IPS-20b (cell line): Measurements from ENCODE around the gene UBE2L3.
"Not testable (repeated sequence)": the region's sequence is repeated elsewhere in the genome, so short reads cannot be mapped to it uniquely, and the experiment has no call there.

Experiments used
- H3K27ac ChIP-seq: one replicate; pipeline ENCODE4 v1.5.1; 2013; ENCODE audit warnings: low read length
- H3K27me3 ChIP-seq: 2 replicates; pipeline ENCODE4 v1.6.1; 2013; ENCODE audit warnings: mild to moderate bottlenecking, low read length, inconsistent platforms; ENCODE audit not compliant: insufficient read depth
- H3K36me3 ChIP-seq: 2 replicates; pipeline ENCODE4 v1.6.1; 2013; ENCODE audit warnings: low read depth, mild to moderate bottlenecking, inconsistent platforms, low read length, moderate library complexity; ENCODE audit not compliant: insufficient read depth
- H3K4me1 ChIP-seq: 2 replicates; pipeline ENCODE4 v1.6.1; 2013; ENCODE audit warnings: mild to moderate bottlenecking, control low read depth, inconsistent platforms, low read length, moderate library complexity; ENCODE audit not compliant: insufficient read depth
- H3K4me3 ChIP-seq: 2 replicates; pipeline ENCODE4 v1.5.1; 2013; ENCODE audit warnings: mild to moderate bottlenecking, low read length, inconsistent platforms
- H3K9ac ChIP-seq: 2 replicates; pipeline ENCODE4 v1.6.1; 2013; ENCODE audit warnings: low read depth, mild to moderate bottlenecking, inconsistent platforms, low read length, moderate library complexity
- H3K9me3 ChIP-seq: 2 replicates; pipeline ENCODE4 v1.6.1; 2013; ENCODE audit warnings: mild to moderate bottlenecking, low read depth, low read length, inconsistent platforms; ENCODE audit not compliant: insufficient read depth

Gene UBE2L3

GRCh38 chr22:21567456-21568346 lies at the start of gene UBE2L3:
Gene UBE2L3 (plus strand): TSS chr22:21567714. CDS start chr22:21567745, 31 bp downstream.
- Histone ChIP-seq H3K4me1 (peaks cover 16% of the 10 kb centered on the region), H3K9me3 (no peaks in the 10 kb centered on the region), H3K27ac (peak within 1 kb of the TSS; percentile 65), H3K36me3 (peaks cover 10% of the 10 kb centered on the region), H3K9ac (peak within 1 kb of the TSS; percentile 98), H3K4me3 (peak within 1 kb of the TSS; percentile 99), H3K27me3 (no peaks in the 10 kb centered on the region)

DNA sequence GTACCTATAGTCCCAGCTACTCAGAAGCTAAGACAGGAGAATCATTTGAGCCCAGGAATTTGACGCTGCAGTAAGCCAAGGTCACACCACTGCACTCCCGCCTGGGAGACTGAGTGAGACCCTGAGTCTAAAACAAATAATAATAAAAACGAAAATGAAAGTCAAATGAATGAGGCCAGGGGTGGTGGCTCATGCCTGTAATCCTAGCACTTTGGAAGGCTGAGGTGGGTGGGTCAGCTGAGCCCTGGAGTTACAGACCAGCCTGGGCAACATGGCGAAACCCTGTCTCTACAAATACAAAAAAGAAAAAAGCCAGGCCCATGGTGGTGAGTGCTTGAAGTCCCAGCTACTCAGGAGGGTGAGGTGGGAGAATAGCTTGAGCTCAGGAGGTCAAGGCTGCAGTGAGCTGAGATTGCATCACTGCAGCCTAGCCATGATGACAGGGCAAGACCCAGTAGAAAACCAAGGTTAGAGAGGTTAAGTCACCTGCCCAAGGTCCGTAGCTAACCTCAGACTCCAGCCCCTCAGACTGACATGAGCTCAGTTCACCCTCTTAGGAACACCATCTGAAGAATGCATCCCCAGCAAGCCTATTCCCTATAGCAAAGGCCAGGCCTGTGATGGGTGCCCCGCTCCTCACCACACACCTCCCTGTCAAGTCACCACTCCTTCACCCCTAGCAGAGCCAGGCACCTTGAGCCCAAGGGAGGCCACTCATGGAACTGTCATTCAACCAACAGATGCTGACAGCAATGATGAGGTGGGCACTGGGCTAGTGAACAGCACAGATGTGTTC lies 40.6 kb upstream of the UBE2L3 start:
- H3K4me3 ChIP-seq, H3K27me3 ChIP-seq, H3K9ac ChIP-seq, H3K4me1 ChIP-seq, H3K9me3 ChIP-seq, H3K36me3 ChIP-seq, H3K27ac ChIP-seq: not testable (repeated sequence)

GRCh38 chr22:21531525-21531924 lies 36.0 kb upstream of the UBE2L3 start:
- H3K9me3 ChIP-seq, H3K4me1 ChIP-seq, H3K4me3 ChIP-seq, H3K36me3 ChIP-seq, H3K27me3 ChIP-seq, H3K27ac ChIP-seq, H3K9ac ChIP-seq: not testable (repeated sequence)

DNA sequence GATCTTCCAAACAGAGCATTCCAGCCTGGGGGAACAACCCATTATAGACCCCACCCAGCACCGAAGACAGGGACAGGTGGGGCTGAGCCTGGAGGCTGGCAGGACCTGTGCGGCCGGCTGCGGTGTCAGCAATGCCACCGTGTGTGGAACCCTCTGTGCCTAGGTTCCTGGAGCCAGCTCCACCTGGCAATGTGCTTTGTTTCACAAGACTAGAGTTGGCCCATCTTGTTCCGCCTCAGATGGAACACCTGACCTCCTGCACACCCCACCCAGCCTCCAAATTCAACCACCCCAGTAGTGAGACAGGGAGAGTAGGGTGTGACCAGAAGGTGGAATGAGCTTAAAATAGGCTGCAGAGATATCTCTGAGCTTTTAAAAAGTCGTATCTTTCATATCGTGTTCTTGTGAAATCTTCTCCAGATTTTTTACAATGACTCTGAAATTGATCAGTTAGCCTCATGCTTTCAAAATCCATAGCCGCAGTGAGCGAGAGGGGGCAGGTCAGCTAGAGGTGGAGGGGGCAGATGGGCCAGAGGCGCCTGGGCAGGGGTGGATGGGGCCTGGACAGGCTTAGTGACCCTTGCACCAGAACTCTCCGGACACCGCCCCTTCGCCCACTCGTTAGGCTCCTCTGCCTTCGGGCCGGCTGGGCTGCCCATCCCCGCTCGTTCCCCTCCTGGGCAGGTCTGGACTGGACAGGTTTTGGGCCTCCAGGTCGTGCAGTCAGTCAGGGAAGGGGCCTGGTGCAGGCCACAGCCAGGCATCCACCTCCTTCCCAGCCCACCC lies 34.5 kb upstream of the UBE2L3 start:
- H3K36me3 ChIP-seq, H3K4me1 ChIP-seq, H3K9ac ChIP-seq, H3K4me3 ChIP-seq, H3K27ac ChIP-seq, H3K9me3 ChIP-seq, H3K27me3 ChIP-seq: not testable (repeated sequence)

GRCh38 chr22:21539862-21540261 lies 27.7 kb upstream of the UBE2L3 start:
- H3K9me3 ChIP-seq, H3K36me3 ChIP-seq, H3K27ac ChIP-seq, H3K4me1 ChIP-seq, H3K9ac ChIP-seq, H3K4me3 ChIP-seq, H3K27me3 ChIP-seq: not testable (repeated sequence)

- H3K27ac ChIP-seq, H3K27me3 ChIP-seq, H3K36me3 ChIP-seq, H3K4me1 ChIP-seq, H3K9me3 ChIP-seq, H3K4me3 ChIP-seq, H3K9ac ChIP-seq: not testable (repeated sequence)
These were observed 22.8 kb upstream of the UBE2L3 start for GRCh38 chr22:21544432-21545322.

DNA sequence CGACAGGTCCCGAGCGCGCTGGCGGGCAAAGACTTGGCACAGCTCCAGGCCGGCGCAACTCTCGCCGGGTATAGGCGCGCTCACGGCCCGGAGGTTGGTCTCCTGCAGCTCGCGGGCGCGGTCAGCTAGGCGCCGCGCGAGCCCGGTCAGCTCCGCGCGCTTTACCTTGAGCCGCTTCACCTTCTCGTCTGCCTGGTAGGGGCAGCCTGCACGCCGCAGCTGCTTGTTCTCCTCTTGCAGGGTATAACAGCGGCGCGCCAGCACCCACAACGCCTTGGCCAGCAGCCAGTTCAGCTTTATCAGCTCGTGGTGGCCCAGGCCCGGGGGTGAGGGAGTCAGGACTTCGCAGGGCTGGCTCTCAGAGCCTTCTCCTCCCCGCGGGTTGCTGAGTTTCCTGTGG lies 18.0 kb upstream of the UBE2L3 start:
- not testable (repeated sequence) for H3K9ac ChIP-seq, H3K9me3 ChIP-seq, H3K27me3 ChIP-seq, H3K4me1 ChIP-seq, H3K36me3 ChIP-seq, H3K27ac ChIP-seq, H3K4me3 ChIP-seq

DNA sequence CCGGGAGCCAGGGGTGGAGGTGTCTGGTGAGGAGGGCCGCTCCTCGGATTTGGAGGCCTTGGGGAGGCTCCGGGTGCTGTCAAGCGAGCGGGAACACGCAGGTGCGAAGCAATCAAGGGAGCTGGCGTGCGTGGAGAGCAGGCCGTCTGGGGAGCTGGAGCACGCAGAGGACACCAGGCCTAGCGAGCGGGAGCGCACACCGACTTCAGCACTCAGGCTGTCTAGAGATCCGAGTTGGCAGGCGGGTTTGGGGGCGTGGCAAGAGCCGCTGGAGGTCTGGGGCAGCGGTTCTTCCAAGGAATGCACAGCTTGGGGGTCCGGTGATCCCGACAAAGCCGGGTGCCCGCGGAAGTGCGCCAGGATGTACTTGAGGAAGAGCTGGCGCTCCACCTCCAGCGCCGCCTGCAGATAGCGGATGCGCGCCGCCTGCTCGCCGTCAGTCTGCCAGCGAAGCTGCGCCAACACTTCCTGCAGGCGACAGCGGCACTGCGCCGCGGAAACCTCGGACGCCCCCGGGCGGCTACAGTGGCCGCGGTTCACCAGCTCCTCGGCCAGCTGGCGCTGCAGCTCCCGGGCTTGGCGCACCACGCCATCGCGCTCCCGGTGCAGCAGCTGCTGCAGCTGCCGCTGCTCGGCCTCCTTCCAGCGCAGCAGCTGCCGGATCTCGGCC lies 17.4 kb upstream of the UBE2L3 start:
- not testable (repeated sequence) for H3K4me3 ChIP-seq, H3K27ac ChIP-seq, H3K9me3 ChIP-seq

GRCh38 chr22:21550678-21551047 lies 16.9 kb upstream of the UBE2L3 start:
- not testable (repeated sequence) for H3K36me3 ChIP-seq, H3K4me3 ChIP-seq, H3K27me3 ChIP-seq, H3K9ac ChIP-seq, H3K27ac ChIP-seq, H3K9me3 ChIP-seq, H3K4me1 ChIP-seq

More for the DNA sequence above, 17.4 kb upstream of the UBE2L3 start:
- H3K27me3 ChIP-seq, H3K4me1 ChIP-seq, H3K36me3 ChIP-seq, H3K9ac ChIP-seq: not testable (repeated sequence)

GRCh38 chr22:21551361-21551760 lies 16.2 kb upstream of the UBE2L3 start, which contains the start of gene RIMBP3C:
Gene RIMBP3C (minus strand): TSS chr22:21551461. CDS start chr22:21550976, 485 bp downstream.
- not testable (repeated sequence) for H3K27me3 ChIP-seq, H3K9me3 ChIP-seq, H3K36me3 ChIP-seq, H3K27ac ChIP-seq, H3K4me3 ChIP-seq, H3K4me1 ChIP-seq, H3K9ac ChIP-seq
